Activated T-helper 2 cell treated with anti-CD3 and anti-CD28 coated beads, Interferon-gamma antibody, Interleukin-2, Interleukin-4, amounts not matched to agents 10 μg/mL and 5 μg/mL and 100 μg/mL, durations not matched to agents 14 hours and 24 hours and 36 hours (primary cell): ENCODE measurements around the gene ABCF3. TPM values are rescaled to one million over a fixed set of nuclear protein-coding genes. Genes with fewer than 3 reads are reported as not detected.

Experiments used
- DNase-seq: peaks from one replicate; pipeline ENCODE4 v3.0.0; 2021; ENCODE audit warnings: low spot score
- H3K27ac Mint-ChIP-seq: one replicate; pipeline ENCODE4 v1.8.0; 2021; ENCODE audit warnings: mixed read lengths
- H3K27me3 Mint-ChIP-seq: one replicate; pipeline ENCODE4 v1.8.0; 2021; ENCODE audit warnings: low read depth, mixed read lengths
- H3K36me3 Mint-ChIP-seq: one replicate; pipeline ENCODE4 v1.8.0; 2021; ENCODE audit warnings: low read depth, mixed read lengths
- H3K4me1 Mint-ChIP-seq: one replicate; pipeline ENCODE4 v1.8.0; 2021; ENCODE audit warnings: low read depth, mixed read lengths
- H3K4me3 Mint-ChIP-seq: one replicate; pipeline ENCODE4 v1.8.0; 2021; ENCODE audit warnings: low read depth, mild to moderate bottlenecking, moderate library complexity, mixed read lengths
- H3K9me3 Mint-ChIP-seq: one replicate; pipeline ENCODE4 v1.8.0; 2021; ENCODE audit warnings: mixed read lengths
- intact Hi-C: fragments of 100-400 bp; cut with micrococcal nuclease; formaldehyde crosslinking; loops from one replicate; pipeline ENCODE4 v1.15.1; 2023
- total RNA-seq: library from RNA; stranded (reverse); gene quantifications from 2 replicates; pipeline ENCODE4 v1.2.3, GENCODE V29; 2022

The ABCF3 gene
- total RNA-seq, 1 donor from 2014 or later, result 68.2 TPM

- H3K27me3 Mint-ChIP-seq, result no peaks in the 10 kb centered on the region
- DNase-seq, result no peak
- H3K36me3 Mint-ChIP-seq, result peaks cover 66% of the 10 kb centered on the region
- no peaks in the 10 kb centered on the region for H3K9me3 Mint-ChIP-seq
- peaks cover 17% of the 10 kb centered on the region for H3K4me1 Mint-ChIP-seq
- no peak overlapping the region for H3K27ac Mint-ChIP-seq
- peak overlapping the region; percentile 49 for H3K4me3 Mint-ChIP-seq
- intact Hi-C loops, result no loop called here
Observed at GRCh38 chr3:184178521-184179138, 7.4 kb upstream of the ABCF3 start.

DNA sequence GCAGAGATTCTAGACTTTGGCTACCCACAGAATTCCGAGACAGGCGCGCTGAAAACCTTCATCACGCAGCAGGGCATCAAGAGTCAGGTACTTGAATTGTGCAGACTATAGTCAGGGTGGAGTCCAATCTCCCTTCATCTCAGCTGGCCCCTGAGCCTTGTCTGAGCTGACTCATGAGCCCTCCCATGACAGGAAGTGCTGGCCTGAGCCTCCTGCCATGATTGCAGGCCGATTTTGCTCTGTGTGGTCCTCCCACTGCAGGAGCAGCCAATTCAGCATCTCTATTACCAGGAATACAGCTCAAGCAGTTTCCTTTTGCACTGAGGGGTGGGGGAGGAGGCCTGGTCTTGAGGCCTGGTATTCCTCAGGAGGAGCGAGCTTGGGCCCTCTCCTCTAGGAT, 5.8 kb upstream of the ABCF3 start:
- H3K4me3 Mint-ChIP-seq, result no peak overlapping the region
- no peaks in the 10 kb centered on the region for H3K27me3 Mint-ChIP-seq
- no peak for DNase-seq
- H3K4me1 Mint-ChIP-seq, result peaks cover 18% of the 10 kb centered on the region
- H3K27ac Mint-ChIP-seq, result no peak overlapping the region
- peaks cover 80% of the 10 kb centered on the region for H3K36me3 Mint-ChIP-seq
- no peaks in the 10 kb centered on the region for H3K9me3 Mint-ChIP-seq
- intact Hi-C loops, result no loop called here

DNA sequence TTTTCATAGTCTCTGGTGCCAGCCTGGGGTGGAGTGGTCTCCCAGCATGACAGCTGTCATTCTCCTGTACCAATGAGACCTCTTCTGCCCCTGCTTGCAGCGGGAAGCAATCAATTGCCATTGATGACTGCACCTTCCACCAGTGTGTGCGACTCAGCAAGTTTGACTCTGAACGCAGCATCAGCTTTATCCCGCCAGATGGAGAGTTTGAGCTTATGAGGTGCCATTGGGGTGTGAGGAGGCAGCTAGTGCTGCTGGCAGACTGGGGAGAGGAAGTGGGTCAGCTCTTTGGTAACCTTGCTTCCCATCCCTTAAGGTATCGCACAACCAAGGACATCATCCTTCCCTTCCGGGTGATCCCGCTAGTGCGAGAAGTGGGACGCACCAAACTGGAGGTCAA, 4.4 kb upstream of the ABCF3 start:
- peaks cover 11% of the 10 kb centered on the region for H3K4me1 Mint-ChIP-seq
- H3K27me3 Mint-ChIP-seq, result no peaks in the 10 kb centered on the region
- H3K4me3 Mint-ChIP-seq, result no peak overlapping the region
- no peak overlapping the region for H3K27ac Mint-ChIP-seq
- H3K9me3 Mint-ChIP-seq, result no peaks in the 10 kb centered on the region
- no peak for DNase-seq
- peaks cover 71% of the 10 kb centered on the region for H3K36me3 Mint-ChIP-seq
- intact Hi-C loops, result no loop called here

DNA sequence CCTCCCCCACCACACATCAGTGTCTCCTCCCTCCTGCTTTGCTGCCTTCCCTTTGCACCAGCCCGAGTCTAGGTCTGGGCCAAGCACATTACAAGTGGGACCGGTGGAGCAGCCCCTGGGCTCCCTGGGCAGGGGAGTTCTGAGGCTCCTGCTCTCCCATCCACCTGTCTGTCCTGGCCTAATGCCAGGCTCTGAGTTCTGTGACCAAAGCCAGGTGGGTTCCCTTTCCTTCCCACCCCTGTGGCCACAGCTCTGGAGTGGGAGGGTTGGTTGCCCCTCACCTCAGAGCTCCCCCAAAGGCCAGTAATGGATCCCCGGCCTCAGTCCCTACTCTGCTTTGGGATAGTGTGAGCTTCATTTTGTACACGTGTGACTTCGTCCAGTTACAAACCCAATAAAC, 2.3 kb upstream of the ABCF3 start:
- H3K27ac Mint-ChIP-seq, result no peak overlapping the region
- DNase-seq, result no peak
- peaks cover 76% of the 10 kb centered on the region for H3K36me3 Mint-ChIP-seq
- H3K4me1 Mint-ChIP-seq, result peaks cover 18% of the 10 kb centered on the region
- no peak overlapping the region for H3K4me3 Mint-ChIP-seq
- no peaks in the 10 kb centered on the region for H3K9me3 Mint-ChIP-seq
- intact Hi-C loops, result no loop called here
- H3K27me3 Mint-ChIP-seq, result no peaks in the 10 kb centered on the region

- no peak for DNase-seq
- Mint-ChIP-seq H3K27ac (peak overlapping the region; percentile 93), H3K9me3 (no peaks in the 10 kb centered on the region), H3K27me3 (no peaks in the 10 kb centered on the region), H3K4me1 (peaks cover 18% of the 10 kb centered on the region), H3K4me3 (peak overlapping the region; percentile 94), H3K36me3 (peaks cover 74% of the 10 kb centered on the region)
- intact Hi-C loops, result no loop called here
Observed at GRCh38 chr3:184184546-184185230, 1.3 kb upstream of the ABCF3 start.

GRCh38 chr3:184185461-184186183, 377 bp upstream of the ABCF3 start:
- peak; percentile 99 for DNase-seq
- Mint-ChIP-seq H3K27ac (peak overlapping the region; percentile 93), H3K4me1 (peaks cover 18% of the 10 kb centered on the region), H3K27me3 (no peaks in the 10 kb centered on the region), H3K36me3 (peaks cover 73% of the 10 kb centered on the region), H3K9me3 (no peaks in the 10 kb centered on the region), H3K4me3 (peak overlapping the region; percentile 94)
- intact Hi-C loops, result loop anchor here (1.0 kb wide), 5 partner anchors 11 to 114 kb away; partner anchors contain the start of genes AP2M1, DVL3, EEF1AKMT4 and EIF2B5

GRCh38 chr3:184186902-184187207, 856 bp downstream of the ABCF3 start:
- H3K27me3 Mint-ChIP-seq, result no peaks in the 10 kb centered on the region
- H3K27ac Mint-ChIP-seq, result peak overlapping the region; percentile 1
- no peak for DNase-seq
- no peaks in the 10 kb centered on the region for H3K9me3 Mint-ChIP-seq
- H3K4me3 Mint-ChIP-seq, result peak overlapping the region; percentile 94
- H3K4me1 Mint-ChIP-seq, result peaks cover 18% of the 10 kb centered on the region
- intact Hi-C loops, result loop anchor here (1.0 kb wide), 5 partner anchors 13 to 112 kb away; partner anchors contain the start of genes AP2M1, DVL3, EEF1AKMT4 and EIF2B5
- peaks cover 66% of the 10 kb centered on the region for H3K36me3 Mint-ChIP-seq

DNA sequence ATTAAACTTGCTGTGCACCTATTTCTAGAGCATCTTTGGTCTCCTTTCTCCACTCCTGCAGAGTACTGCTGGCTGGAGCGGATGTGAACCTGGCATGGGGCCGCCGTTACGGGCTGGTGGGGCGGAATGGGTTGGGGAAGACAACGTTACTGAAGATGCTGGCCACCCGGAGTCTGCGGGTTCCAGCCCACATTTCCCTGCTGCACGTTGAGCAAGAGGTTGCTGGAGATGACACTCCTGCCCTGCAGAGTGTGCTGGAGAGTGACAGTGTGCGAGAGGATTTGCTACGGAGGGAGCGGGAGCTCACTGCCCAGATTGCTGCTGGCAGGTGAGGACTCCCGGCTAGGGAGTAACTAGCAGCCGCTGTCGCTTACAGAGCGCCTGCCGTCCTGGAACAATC, 2.1 kb downstream of the ABCF3 start:
- no peak for DNase-seq
- H3K4me3 Mint-ChIP-seq, result no peak overlapping the region
- H3K27ac Mint-ChIP-seq, result no peak overlapping the region
- peaks cover 66% of the 10 kb centered on the region for H3K36me3 Mint-ChIP-seq
- no peaks in the 10 kb centered on the region for H3K9me3 Mint-ChIP-seq
- intact Hi-C loops, result no loop called here
- H3K27me3 Mint-ChIP-seq, result no peaks in the 10 kb centered on the region
- H3K4me1 Mint-ChIP-seq, result peaks cover 18% of the 10 kb centered on the region

DNA sequence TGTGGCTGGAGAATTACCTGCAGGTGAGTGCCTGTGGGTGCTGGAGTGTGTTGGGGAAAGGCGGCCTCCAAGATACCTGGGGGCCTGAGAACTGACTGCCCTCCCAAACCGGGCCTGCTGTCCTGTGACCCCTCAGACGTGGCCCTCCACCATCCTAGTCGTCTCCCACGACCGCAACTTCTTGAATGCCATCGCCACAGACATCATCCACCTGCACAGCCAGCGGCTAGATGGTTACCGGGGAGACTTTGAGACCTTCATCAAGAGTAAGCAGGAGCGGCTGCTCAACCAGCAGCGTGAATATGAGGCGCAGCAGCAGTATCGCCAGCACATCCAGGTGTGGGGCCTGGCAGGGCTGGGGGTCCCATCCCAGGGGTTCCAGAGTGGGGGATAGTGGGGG, 3.4 kb downstream of the ABCF3 start:
- no peaks in the 10 kb centered on the region for H3K27me3 Mint-ChIP-seq
- intact Hi-C loops, result no loop called here
- no peaks in the 10 kb centered on the region for H3K9me3 Mint-ChIP-seq
- H3K4me3 Mint-ChIP-seq, result no peak overlapping the region
- peaks cover 65% of the 10 kb centered on the region for H3K36me3 Mint-ChIP-seq
- H3K27ac Mint-ChIP-seq, result no peak overlapping the region
- H3K4me1 Mint-ChIP-seq, result peaks cover 18% of the 10 kb centered on the region
- DNase-seq, result no peak

DNA sequence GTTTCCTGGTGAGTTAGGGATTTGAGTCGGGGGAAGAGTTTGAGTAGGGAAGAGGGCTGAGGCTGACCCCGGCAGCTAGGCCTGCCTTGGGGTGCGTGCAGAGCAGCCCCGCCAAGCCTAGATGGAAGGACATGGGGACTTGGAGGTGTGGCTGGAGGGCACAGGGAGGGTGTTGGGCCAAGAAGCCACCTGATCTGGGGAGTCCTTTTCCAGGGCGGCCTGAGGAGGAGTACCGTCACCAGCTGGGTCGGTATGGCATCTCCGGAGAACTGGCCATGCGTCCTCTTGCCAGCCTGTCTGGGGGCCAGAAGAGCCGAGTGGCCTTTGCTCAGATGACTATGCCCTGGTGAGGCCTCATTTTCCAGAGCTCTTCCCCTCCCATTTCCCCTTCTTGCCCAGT, 6.9 kb downstream of the ABCF3 start:
- Mint-ChIP-seq H3K36me3 (peaks cover 56% of the 10 kb centered on the region), H3K27me3 (no peaks in the 10 kb centered on the region), H3K4me1 (no peaks in the 10 kb centered on the region), H3K4me3 (no peak overlapping the region), H3K9me3 (no peaks in the 10 kb centered on the region), H3K27ac (no peak overlapping the region)
- no peak for DNase-seq
- intact Hi-C loops, result no loop called here

DNA sequence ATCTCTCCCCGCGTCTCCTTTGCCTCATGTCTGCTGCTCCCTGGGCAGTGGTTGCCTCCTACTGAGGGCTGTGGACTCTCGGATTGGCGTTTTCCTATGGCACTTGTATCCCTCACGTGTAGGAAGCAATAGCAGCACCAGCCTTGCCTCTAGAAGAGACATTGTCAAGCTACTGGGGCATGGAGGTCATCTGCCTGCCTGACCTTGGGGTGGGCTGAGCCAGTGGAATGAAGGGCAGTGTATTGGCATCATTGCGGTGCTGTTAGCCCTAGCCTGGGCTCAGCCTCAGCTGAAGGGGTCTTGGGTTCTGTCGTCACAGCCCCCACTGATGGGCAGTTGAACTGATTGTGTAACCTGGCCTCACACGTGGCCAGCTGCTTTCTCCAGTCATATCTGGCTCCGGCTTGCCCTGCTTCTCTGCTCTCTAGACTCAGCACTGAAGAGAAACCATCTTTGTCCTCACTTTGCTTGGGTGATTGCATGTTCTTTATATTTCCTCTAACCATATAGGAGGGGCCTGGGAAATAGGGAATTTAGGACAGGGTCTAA, 8.1 kb downstream of the ABCF3 start:
- Mint-ChIP-seq H3K27me3 (no peaks in the 10 kb centered on the region), H3K4me3 (no peak overlapping the region), H3K36me3 (peaks cover 46% of the 10 kb centered on the region), H3K27ac (no peak overlapping the region), H3K9me3 (no peaks in the 10 kb centered on the region), H3K4me1 (no peaks in the 10 kb centered on the region)
- DNase-seq, result no peak
- intact Hi-C loops, result no loop called here

- no peak overlapping the region for H3K27ac Mint-ChIP-seq
- no peaks in the 10 kb centered on the region for H3K4me1 Mint-ChIP-seq
- H3K36me3 Mint-ChIP-seq, result peaks cover 28% of the 10 kb centered on the region
- H3K4me3 Mint-ChIP-seq, result no peak overlapping the region
- no peaks in the 10 kb centered on the region for H3K27me3 Mint-ChIP-seq
- no peak for DNase-seq
- intact Hi-C loops, result no loop called here
- no peaks in the 10 kb centered on the region for H3K9me3 Mint-ChIP-seq
Observed at GRCh38 chr3:184196536-184196935, 10.5 kb downstream of the ABCF3 start.

GRCh38 chr3:184198509-184198908, 12.5 kb downstream of the ABCF3 start:
- no peaks in the 10 kb centered on the region for H3K4me1 Mint-ChIP-seq
- no peak overlapping the region for H3K4me3 Mint-ChIP-seq
- DNase-seq, result no peak
- H3K9me3 Mint-ChIP-seq, result no peaks in the 10 kb centered on the region
- no peaks in the 10 kb centered on the region for H3K27me3 Mint-ChIP-seq
- no peak overlapping the region for H3K27ac Mint-ChIP-seq
- peaks cover 14% of the 10 kb centered on the region for H3K36me3 Mint-ChIP-seq
- intact Hi-C loops, result no loop called here
